RWPE2 (cell line): Measurements from ENCODE around the gene MAP3K4.
A peak's percentile ranks its signal among the peaks of the same experiment; 100 is the strongest.

ENCODE experiments used
- ATAC-seq: fragments of 200-7000 bp; cut with Tn5 transposase; 3 replicates; pipeline ENCODE4 v1.9.1; 2021; ENCODE audit warnings: low read depth
- DNase-seq: peaks from one replicate; pipeline ENCODE4 v3.0.0-alpha.2; 2020; ENCODE audit warnings: low spot score
- H3K27ac ChIP-seq: fragments of 450-650 bp; 2 replicates; pipeline ENCODE4 v1.5.1; 2017; ENCODE audit warnings: mild to moderate bottlenecking; ENCODE audit not compliant: poor library complexity, severe bottlenecking
- H3K27me3 ChIP-seq: fragments of 250-450 bp; sonication (Bioruptor Pico); 2 replicates; pipeline ENCODE4 v1.5.1; 2021; ENCODE audit warnings: mild to moderate bottlenecking, moderate library complexity; ENCODE audit not compliant: insufficient read depth, poor library complexity, severe bottlenecking
- H3K36me3 ChIP-seq: fragments of 250-450 bp; sonication (Bioruptor Pico); 2 replicates; pipeline ENCODE4 v1.5.1; 2020; ENCODE audit warnings: low read depth, mild to moderate bottlenecking, moderate library complexity
- H3K4me1 ChIP-seq: fragments of 250-450 bp; sonication (Bioruptor Pico); 2 replicates; pipeline ENCODE4 v1.5.1; 2021; ENCODE audit warnings: mild to moderate bottlenecking, moderate library complexity; ENCODE audit not compliant: insufficient read depth, poor library complexity, severe bottlenecking
- H3K4me3 ChIP-seq: fragments of 250-450 bp; sonication (Bioruptor Pico); 2 replicates; pipeline ENCODE4 v1.5.1; 2021; ENCODE audit warnings: mild to moderate bottlenecking, moderate library complexity; ENCODE audit not compliant: severe bottlenecking
- H3K9me3 ChIP-seq: fragments of 250-450 bp; sonication (Bioruptor Pico); 2 replicates; pipeline ENCODE4 v1.5.1; 2021; ENCODE audit warnings: mild to moderate bottlenecking, moderate library complexity; ENCODE audit not compliant: severe bottlenecking
- TF ChIP-seq, protein P1 (sequence below): fragments of 450-650 bp; IDR thresholded peaks from one replicate; pipeline ENCODE4 v1.5.1; 2017; ENCODE audit warnings: mild to moderate bottlenecking, moderate library complexity; ENCODE audit not compliant: poor library complexity, severe bottlenecking

Gene MAP3K4

DNA sequence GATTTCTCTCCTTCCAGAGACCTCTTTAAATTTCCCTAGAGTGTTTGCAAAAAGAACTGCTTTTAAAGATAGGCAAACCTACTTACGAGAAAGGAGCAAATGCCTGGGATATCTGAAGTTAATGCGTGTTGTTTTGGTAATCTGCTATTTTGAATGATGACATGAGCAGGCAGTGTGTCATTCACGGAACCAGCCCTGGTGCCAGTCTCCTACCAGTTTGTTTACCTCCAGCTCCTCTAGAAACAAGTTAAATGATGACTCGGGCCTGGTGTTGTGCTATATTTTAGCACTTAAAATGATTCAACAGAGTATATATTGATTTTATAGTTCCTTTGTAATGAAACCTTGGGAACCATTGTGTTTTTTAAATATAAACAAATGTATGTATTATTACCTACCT lies 41.1 kb upstream of the MAP3K4 start:
- no peak overlapping the region for H3K4me3 ChIP-seq
- peak overlapping the region; percentile 25 for H3K27ac ChIP-seq
- peaks cover 20% of the 10 kb centered on the region for H3K4me1 ChIP-seq
- no peaks in the 10 kb centered on the region for H3K36me3 ChIP-seq
- TF ChIP-seq, protein P1, sequence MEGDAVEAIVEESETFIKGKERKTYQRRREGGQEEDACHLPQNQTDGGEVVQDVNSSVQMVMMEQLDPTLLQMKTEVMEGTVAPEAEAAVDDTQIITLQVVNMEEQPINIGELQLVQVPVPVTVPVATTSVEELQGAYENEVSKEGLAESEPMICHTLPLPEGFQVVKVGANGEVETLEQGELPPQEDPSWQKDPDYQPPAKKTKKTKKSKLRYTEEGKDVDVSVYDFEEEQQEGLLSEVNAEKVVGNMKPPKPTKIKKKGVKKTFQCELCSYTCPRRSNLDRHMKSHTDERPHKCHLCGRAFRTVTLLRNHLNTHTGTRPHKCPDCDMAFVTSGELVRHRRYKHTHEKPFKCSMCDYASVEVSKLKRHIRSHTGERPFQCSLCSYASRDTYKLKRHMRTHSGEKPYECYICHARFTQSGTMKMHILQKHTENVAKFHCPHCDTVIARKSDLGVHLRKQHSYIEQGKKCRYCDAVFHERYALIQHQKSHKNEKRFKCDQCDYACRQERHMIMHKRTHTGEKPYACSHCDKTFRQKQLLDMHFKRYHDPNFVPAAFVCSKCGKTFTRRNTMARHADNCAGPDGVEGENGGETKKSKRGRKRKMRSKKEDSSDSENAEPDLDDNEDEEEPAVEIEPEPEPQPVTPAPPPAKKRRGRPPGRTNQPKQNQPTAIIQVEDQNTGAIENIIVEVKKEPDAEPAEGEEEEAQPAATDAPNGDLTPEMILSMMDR, result no peak
- H3K9me3 ChIP-seq, result no peaks in the 10 kb centered on the region
- ATAC-seq (peak; percentile 92), DNase-seq (no peak)
- no peaks in the 10 kb centered on the region for H3K27me3 ChIP-seq

GRCh38 chr6:160951187-160952030 lies 40.2 kb upstream of the MAP3K4 start:
- Histone ChIP-seq H3K27ac (no peak overlapping the region), H3K27me3 (no peaks in the 10 kb centered on the region), H3K9me3 (no peaks in the 10 kb centered on the region), H3K36me3 (no peaks in the 10 kb centered on the region), H3K4me1 (peaks cover 20% of the 10 kb centered on the region), H3K4me3 (no peak overlapping the region)
- ATAC-seq (no peak), DNase-seq (no peak)
- TF ChIP-seq, protein P1, result no peak

GRCh38 chr6:160952633-160953281 lies 38.8 kb upstream of the MAP3K4 start:
- Histone ChIP-seq H3K4me1 (peaks cover 20% of the 10 kb centered on the region), H3K9me3 (no peaks in the 10 kb centered on the region), H3K27me3 (no peaks in the 10 kb centered on the region), H3K4me3 (no peak overlapping the region), H3K27ac (no peak overlapping the region), H3K36me3 (no peaks in the 10 kb centered on the region)
- no peak for DNase-seq
- ATAC-seq, result no peak
- TF ChIP-seq, protein P1, result no peak

DNA sequence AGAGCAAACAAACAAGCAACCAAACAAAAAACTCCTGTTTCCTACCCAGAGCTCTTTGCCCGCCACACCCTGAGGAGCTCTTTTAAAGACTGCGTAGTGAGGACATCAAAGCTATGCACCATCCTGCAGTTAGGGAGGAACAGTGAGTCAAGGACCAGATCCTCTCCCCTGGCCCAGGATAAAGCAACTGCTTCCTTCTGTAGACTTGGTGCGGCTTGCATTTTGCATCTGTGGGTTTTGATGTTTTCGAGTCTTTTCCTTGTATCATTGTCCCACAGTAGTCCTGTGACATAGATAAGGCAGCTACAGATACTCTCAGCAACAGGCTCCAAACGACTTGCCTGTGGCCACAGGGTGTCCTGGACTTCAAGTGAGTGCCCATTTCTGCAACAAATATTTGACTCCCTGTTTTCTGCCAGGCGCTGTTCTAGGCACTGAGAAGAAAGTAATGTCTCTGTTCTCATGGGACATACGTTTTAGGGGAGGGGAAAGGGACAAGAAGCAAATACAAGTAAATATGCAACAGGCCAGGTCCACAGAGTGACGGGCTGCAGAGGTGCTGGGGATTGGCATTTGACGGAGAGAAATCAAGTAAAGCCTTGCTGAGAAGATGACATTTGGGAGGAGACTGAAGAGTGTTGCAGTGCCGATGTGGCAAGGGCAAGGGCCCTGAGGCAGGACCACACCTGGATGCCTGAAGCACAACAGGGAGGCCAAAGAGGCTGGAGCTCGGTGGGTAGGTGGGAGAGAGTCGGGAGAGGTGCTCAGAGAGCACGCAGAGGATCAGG lies 35.9 kb upstream of the MAP3K4 start:
- TF ChIP-seq, protein P1, result no peak
- Histone ChIP-seq H3K9me3 (no peaks in the 10 kb centered on the region), H3K27ac (no peak overlapping the region), H3K27me3 (no peaks in the 10 kb centered on the region), H3K4me1 (peaks cover 5% of the 10 kb centered on the region), H3K4me3 (no peak overlapping the region), H3K36me3 (no peaks in the 10 kb centered on the region)
- DNase-seq (no peak), ATAC-seq (no peak)
